Measurements from ENCODE around the gene ADGRG1.

GRCh38 chr16:57622361-57623250 lies 5.8 kb upstream of the ADGRG1 start:
- no peak for TF ChIP-seq CTCF (IDR thresholded peaks at IDR 0.05)
- no peak for TF ChIP-seq POLR2A (IDR thresholded peaks at IDR 0.05)
- no peak for TF ChIP-seq POLR2AphosphoS5 (IDR thresholded peaks at IDR 0.05)
- TF ChIP-seq EP300 (IDR thresholded peaks at IDR 0.05; ENCODE audit: low read depth): no peak

Data from transverse colon (tissue), 4 donors.